Sigmoid colon (tissue), 7 donors: ENCODE results near the gene HEATR9. TPM values are rescaled to one million over a fixed set of nuclear protein-coding genes. Genes with fewer than 3 reads are reported as not detected.

Experiments used
- DNase-seq: peaks from one replicate; pipeline ENCODE4 v3.0.0-alpha.2; 2019
- H3K27ac ChIP-seq, 4 donors: fragments of 200-600 bp; sonication (generic); one replicate each; pipeline ENCODE4 v1.5.1; 2016 to 2019; ENCODE audit warnings: mild to moderate bottlenecking in 1 of 4
- H3K27me3 ChIP-seq, 3 donors: fragments of 200-600 bp; sonication (generic); one replicate each; pipeline ENCODE4 v1.5.1; 2019; ENCODE audit warnings: mild to moderate bottlenecking in 1 of 3
- H3K36me3 ChIP-seq, 4 donors: fragments of 200-600 bp; sonication (generic); one replicate each; pipeline ENCODE4 v1.5.1; 2016 to 2019
- H3K4me1 ChIP-seq, 4 donors: fragments of 200-600 bp; sonication (generic); one replicate each; pipeline ENCODE4 v1.5.1; 2017 to 2019
- H3K4me3 ChIP-seq, 4 donors: fragments of 200-600 bp; sonication (generic); one replicate each; pipeline ENCODE4 v1.5.1; 2017 to 2019; ENCODE audit warnings: mild to moderate bottlenecking in 2 of 4, moderate library complexity in 1 of 4
- H3K9me3 ChIP-seq, 4 donors: fragments of 200-600 bp in 3 of 4; sonication (generic) in 3 of 4; one replicate each; pipeline versions ENCODE4 v1.5.1 to v1.6.1; 2013 to 2019
- CTCF ChIP-seq, 4 experiments: fragments of 450-650 bp in 3 of 4; fragments of 200-600 bp in 1 of 4; IDR thresholded peaks; one replicate each; pipeline ENCODE4 v1.5.1; 2016 to 2019; ENCODE audit warnings: antibody characterized with exemption in 4 of 4, mild to moderate bottlenecking in 3 of 4, moderate library complexity in 2 of 4
- EP300 ChIP-seq, 4 donors: sonication (generic); formaldehyde crosslinking; IDR thresholded peaks; one replicate each; pipeline ENCODE4 v1.6.1; 2017; ENCODE audit warnings: antibody characterized with exemption in 4 of 4
- POLR2A ChIP-seq, 2 donors: fragments of 450-650 bp; IDR thresholded peaks; one replicate each; pipeline ENCODE4 v1.6.1; 2016; ENCODE audit warnings: antibody characterized with exemption in 2 of 2, mild to moderate bottlenecking in 2 of 2, moderate library complexity in 2 of 2
- POLR2AphosphoS5 ChIP-seq, 4 donors: sonication (generic); formaldehyde crosslinking; IDR thresholded peaks; one replicate each; pipeline ENCODE4 v1.6.1; 2017; ENCODE audit warnings: antibody characterized with exemption in 4 of 4
- WGBS, 2 donors: extraction: QIAGEN DNeasy Blood & Tissue Kit; methylation state at CpG; one replicate each; pipeline ENCODE4 v1.1.7; 2013; 5-methylcytosine and 5-hydroxymethylcytosine counted together
- intact Hi-C: fragments of 100-400 bp; cut with DNase I; formaldehyde crosslinking; loops from one replicate; pipeline ENCODE4 v1.15.1; 2023
- polyA plus RNA-seq, 3 donors: library from polyadenylated mRNA; stranded (reverse); fragments of 200-250 nt; gene quantifications; one replicate each; pipeline ENCODE4 v1.2.3, GENCODE V29; 2013
- total RNA-seq, 4 donors: library from RNA; depleted of rRNA; stranded (reverse); fragments of >200 nt; gene quantifications; one replicate each; pipeline ENCODE4 v1.1.0, GENCODE V29; 2016
- donor health status: healthy with polysubstance abuse.
- donor health status: Bipolar disorder and iron deficiency.
- donor health status: healthy.

HEATR9 gene
- total and polyA plus RNA-seq, 7 donors = 0.06 TPM; not detected in 6

GRCh38 chr17:35893751-35894150 lies 25.1 kb upstream of the HEATR9 start:
- 94 to 97% methylated on average over 4 of the region's 4 CpGs for WGBS, 2 donors
- Histone ChIP-seq H3K9me3 (no peaks in the 10 kb centered on the region), H3K27me3 (no peaks in the 10 kb centered on the region), H3K4me1 (no peaks in the 10 kb centered on the region), H3K27ac (no peak overlapping the region), H3K36me3 (no peaks in the 10 kb centered on the region), H3K4me3 (no peak overlapping the region)
- DNase-seq = no peak
- intact Hi-C loops = no loop called here
- no peak for TF ChIP-seq EP300 (IDR thresholded peaks at IDR 0.05)
- no peak for TF ChIP-seq POLR2AphosphoS5 (IDR thresholded peaks at IDR 0.05)
- no peak for TF ChIP-seq POLR2A (IDR thresholded peaks at IDR 0.05)
- TF ChIP-seq CTCF (IDR thresholded peaks at IDR 0.05) = no peak

GRCh38 chr17:35892091-35893035 lies 23.7 kb upstream of the HEATR9 start:
- Histone ChIP-seq H3K27ac (no peak overlapping the region), H3K9me3 (no peaks in the 10 kb centered on the region), H3K4me1 (no peaks in the 10 kb centered on the region), H3K36me3 (no peaks in the 10 kb centered on the region), H3K4me3 (no peak overlapping the region), H3K27me3 (no peaks in the 10 kb centered on the region)
- TF ChIP-seq POLR2AphosphoS5 (IDR thresholded peaks at IDR 0.05) = no peak
- TF ChIP-seq POLR2A (IDR thresholded peaks at IDR 0.05) = no peak
- no peak for TF ChIP-seq EP300 (IDR thresholded peaks at IDR 0.05)
- TF ChIP-seq CTCF (IDR thresholded peaks at IDR 0.05) = no peak
- intact Hi-C loops = no loop called here
- DNase-seq = no peak
- 56 to 69% methylated on average over 6 of the region's 6 CpGs for WGBS, 2 donors

- Histone ChIP-seq H3K27ac (no peak overlapping the region), H3K27me3 (no peaks in the 10 kb centered on the region), H3K4me3 (no peak overlapping the region), H3K4me1 (no peaks in the 10 kb centered on the region), H3K9me3 (no peaks in the 10 kb centered on the region), H3K36me3 (no peaks in the 10 kb centered on the region)
- intact Hi-C loops = no loop called here
- DNase-seq = no peak
- TF ChIP-seq POLR2AphosphoS5 (IDR thresholded peaks at IDR 0.05) (no peak), POLR2A (IDR thresholded peaks at IDR 0.05) (no peak), CTCF (IDR thresholded peaks at IDR 0.05) (no peak), EP300 (IDR thresholded peaks at IDR 0.05) (no peak)
- WGBS, 2 donors = 81 to 84% methylated on average over 4 of the region's 4 CpGs
These were observed 22.6 kb upstream of the HEATR9 start for GRCh38 chr17:35891269-35891668.

GRCh38 chr17:35890774-35891155 lies 22.1 kb upstream of the HEATR9 start:
- 58 to 65% methylated on average over 4 of the region's 4 CpGs for WGBS, 2 donors
- Histone ChIP-seq H3K9me3 (no peaks in the 10 kb centered on the region), H3K27me3 (no peaks in the 10 kb centered on the region), H3K36me3 (no peaks in the 10 kb centered on the region), H3K27ac (no peak overlapping the region), H3K4me3 (no peak overlapping the region), H3K4me1 (no peaks in the 10 kb centered on the region)
- no peak for TF ChIP-seq CTCF (IDR thresholded peaks at IDR 0.05)
- TF ChIP-seq EP300 (IDR thresholded peaks at IDR 0.05) = no peak
- intact Hi-C loops = no loop called here
- DNase-seq = no peak
